ENCODE data around the gene ROR2. TPM values are rescaled to one million over a fixed set of nuclear protein-coding genes. Genes with fewer than 3 reads are reported as not detected.

ROR2 gene
- total and polyA plus RNA-seq, 2 experiments from 2014 or later, result 8.1 to 18.8 TPM

DNA sequence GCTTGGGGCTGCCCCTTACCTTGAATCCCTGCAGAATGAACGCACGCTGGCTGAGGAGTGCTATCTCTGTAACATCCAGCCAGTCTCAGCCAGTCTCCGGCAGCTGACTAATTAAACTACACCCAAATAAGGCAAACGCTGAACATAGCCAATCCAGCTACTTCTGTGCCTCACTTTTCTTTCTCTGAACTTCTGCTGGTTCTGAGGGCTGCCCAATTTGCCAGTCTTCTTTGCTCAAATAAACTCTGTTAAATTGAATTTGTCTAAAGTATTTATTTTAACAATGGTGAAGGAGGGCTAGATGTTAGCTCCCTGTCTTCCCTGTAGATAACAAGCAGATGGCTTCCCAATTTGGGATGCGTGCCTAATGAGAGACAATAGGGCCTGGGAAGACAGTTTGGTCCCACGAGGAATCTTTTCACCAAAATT is 372.4 kb downstream of the ROR2 start (continued):
- TF ChIP-seq, protein P1, sequence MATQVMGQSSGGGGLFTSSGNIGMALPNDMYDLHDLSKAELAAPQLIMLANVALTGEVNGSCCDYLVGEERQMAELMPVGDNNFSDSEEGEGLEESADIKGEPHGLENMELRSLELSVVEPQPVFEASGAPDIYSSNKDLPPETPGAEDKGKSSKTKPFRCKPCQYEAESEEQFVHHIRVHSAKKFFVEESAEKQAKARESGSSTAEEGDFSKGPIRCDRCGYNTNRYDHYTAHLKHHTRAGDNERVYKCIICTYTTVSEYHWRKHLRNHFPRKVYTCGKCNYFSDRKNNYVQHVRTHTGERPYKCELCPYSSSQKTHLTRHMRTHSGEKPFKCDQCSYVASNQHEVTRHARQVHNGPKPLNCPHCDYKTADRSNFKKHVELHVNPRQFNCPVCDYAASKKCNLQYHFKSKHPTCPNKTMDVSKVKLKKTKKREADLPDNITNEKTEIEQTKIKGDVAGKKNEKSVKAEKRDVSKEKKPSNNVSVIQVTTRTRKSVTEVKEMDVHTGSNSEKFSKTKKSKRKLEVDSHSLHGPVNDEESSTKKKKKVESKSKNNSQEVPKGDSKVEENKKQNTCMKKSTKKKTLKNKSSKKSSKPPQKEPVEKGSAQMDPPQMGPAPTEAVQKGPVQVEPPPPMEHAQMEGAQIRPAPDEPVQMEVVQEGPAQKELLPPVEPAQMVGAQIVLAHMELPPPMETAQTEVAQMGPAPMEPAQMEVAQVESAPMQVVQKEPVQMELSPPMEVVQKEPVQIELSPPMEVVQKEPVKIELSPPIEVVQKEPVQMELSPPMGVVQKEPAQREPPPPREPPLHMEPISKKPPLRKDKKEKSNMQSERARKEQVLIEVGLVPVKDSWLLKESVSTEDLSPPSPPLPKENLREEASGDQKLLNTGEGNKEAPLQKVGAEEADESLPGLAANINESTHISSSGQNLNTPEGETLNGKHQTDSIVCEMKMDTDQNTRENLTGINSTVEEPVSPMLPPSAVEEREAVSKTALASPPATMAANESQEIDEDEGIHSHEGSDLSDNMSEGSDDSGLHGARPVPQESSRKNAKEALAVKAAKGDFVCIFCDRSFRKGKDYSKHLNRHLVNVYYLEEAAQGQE (IDR thresholded peaks at IDR 0.05; ENCODE audit: unreplicated experiment), result no peak

DNA sequence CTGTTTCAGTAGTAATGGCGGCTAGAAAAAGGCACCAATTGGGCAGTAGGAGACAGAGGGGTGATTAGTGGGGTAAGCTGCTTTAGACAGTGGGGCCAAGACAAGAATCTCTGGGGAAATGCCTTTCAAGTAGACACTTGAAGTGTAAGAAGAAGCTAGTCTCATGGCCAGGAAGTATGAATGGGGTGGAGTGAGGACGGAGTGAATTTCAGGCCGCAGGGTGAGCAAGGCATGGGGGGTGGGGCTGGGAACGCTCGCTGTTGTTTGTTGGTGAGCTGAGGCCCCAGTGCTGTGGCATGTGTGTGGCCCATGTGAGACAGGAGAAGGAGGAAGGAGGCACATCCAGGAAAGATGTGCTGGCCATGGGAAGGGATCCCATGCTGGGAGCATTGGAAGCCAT is 377.2 kb downstream of the ROR2 start:
- Mint-ChIP-seq H3K4me3 (no peak overlapping the region), H3K36me3 (ENCODE audit: low read depth) (no peaks in the 10 kb centered on the region; the same call in 2 of the 3 replicates), H3K4me1 (peaks cover 28% of the 10 kb centered on the region), H3K27ac (no peak overlapping the region), H3K9me3 (peaks cover 12% of the 10 kb centered on the region; the same call in 2 of the 3 replicates), H3K27me3 (ENCODE audit: insufficient read depth, low read depth, poor library complexity) (peaks cover 9% of the 10 kb centered on the region)
- Histone ChIP-seq H3K79me2 (replicated peaks; ENCODE audit: insufficient read depth) (no peaks in the 10 kb centered on the region), H3K27me3 (ENCODE audit: insufficient read depth) (no peaks in the 10 kb centered on the region), H3F3A (replicated peaks; ENCODE audit: low read depth) (no peaks in the 10 kb centered on the region), H3K9me2 (ENCODE audit: insufficient read depth) (peaks cover 18% of the 10 kb centered on the region), H3K4me3 (no peak overlapping the region), H2AFZ (peak overlapping the region; percentile 80), H3K4me2 (no peak overlapping the region), H3K4me1 (ENCODE audit: insufficient read depth) (peaks cover 7% of the 10 kb centered on the region; the same call in 1 of the 2 replicates), H3K27ac (ENCODE audit: low read depth) (no peak overlapping the region), H3K36me3 (ENCODE audit: insufficient read depth) (no peaks in the 10 kb centered on the region), H4K20me1 (replicated peaks; ENCODE audit: insufficient read depth) (no peaks in the 10 kb centered on the region)
- DNase-seq (ENCODE audit: low spot score) (no peak), ATAC-seq (no peak)
- TF ChIP-seq POLR2AphosphoS5 (IDR thresholded peaks at IDR 0.05; ENCODE audit: low read depth), result no peak
- no peak for TF ChIP-seq CREB1 (CRISPR knock-in tag; IDR thresholded peaks at IDR 0.05; ENCODE audit: low read depth)
- TF ChIP-seq EZH2 (IDR thresholded peaks at IDR 0.05; ENCODE audit: low read depth, unreplicated experiment), result no peak
- no peak for TF ChIP-seq JUNB (IDR thresholded peaks at IDR 0.05; ENCODE audit: unreplicated experiment)
- no peak for TF ChIP-seq EZH2phosphoT487 (IDR thresholded peaks at IDR 0.05; ENCODE audit: unreplicated experiment)
- TF ChIP-seq ZNF331 (CRISPR knock-in tag; IDR thresholded peaks at IDR 0.05; ENCODE audit: low read depth), result no peak
- no peak for TF ChIP-seq ZNF114 (CRISPR knock-in tag; IDR thresholded peaks at IDR 0.05)
- TF ChIP-seq, protein P1 (IDR thresholded peaks at IDR 0.05; ENCODE audit: unreplicated experiment), result no peak
- no peak for TF ChIP-seq NANOG (IDR thresholded peaks at IDR 0.05; ENCODE audit: borderline replicate concordance)
- TF ChIP-seq STAT1 (IDR thresholded peaks at IDR 0.05; ENCODE audit: unreplicated experiment), result no peak
- TF ChIP-seq, protein P2, sequence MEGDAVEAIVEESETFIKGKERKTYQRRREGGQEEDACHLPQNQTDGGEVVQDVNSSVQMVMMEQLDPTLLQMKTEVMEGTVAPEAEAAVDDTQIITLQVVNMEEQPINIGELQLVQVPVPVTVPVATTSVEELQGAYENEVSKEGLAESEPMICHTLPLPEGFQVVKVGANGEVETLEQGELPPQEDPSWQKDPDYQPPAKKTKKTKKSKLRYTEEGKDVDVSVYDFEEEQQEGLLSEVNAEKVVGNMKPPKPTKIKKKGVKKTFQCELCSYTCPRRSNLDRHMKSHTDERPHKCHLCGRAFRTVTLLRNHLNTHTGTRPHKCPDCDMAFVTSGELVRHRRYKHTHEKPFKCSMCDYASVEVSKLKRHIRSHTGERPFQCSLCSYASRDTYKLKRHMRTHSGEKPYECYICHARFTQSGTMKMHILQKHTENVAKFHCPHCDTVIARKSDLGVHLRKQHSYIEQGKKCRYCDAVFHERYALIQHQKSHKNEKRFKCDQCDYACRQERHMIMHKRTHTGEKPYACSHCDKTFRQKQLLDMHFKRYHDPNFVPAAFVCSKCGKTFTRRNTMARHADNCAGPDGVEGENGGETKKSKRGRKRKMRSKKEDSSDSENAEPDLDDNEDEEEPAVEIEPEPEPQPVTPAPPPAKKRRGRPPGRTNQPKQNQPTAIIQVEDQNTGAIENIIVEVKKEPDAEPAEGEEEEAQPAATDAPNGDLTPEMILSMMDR (conservative IDR thresholded peaks at IDR 0.05; ENCODE audit: low read depth in 2 of 2), result no peak
- TF ChIP-seq, protein P3, sequence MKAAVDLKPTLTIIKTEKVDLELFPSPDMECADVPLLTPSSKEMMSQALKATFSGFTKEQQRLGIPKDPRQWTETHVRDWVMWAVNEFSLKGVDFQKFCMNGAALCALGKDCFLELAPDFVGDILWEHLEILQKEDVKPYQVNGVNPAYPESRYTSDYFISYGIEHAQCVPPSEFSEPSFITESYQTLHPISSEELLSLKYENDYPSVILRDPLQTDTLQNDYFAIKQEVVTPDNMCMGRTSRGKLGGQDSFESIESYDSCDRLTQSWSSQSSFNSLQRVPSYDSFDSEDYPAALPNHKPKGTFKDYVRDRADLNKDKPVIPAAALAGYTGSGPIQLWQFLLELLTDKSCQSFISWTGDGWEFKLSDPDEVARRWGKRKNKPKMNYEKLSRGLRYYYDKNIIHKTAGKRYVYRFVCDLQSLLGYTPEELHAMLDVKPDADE (IDR thresholded peaks at IDR 0.05), result no peak

Measured in GM23338 (cell line).